Retinal pigment epithelial cell (primary cell): ENCODE data around the gene OASL.
"Not testable (repeated sequence)": the region's sequence is repeated elsewhere in the genome, so short reads cannot be mapped to it uniquely, and the experiment has no call there.

Source experiments
- DNase-seq: peaks from one replicate; pipeline ENCODE4 v3.0.0-alpha.2; 2010; ENCODE audit warnings: low read depth
- H3K4me3 ChIP-seq: 2 replicates; pipeline ENCODE4 v1.5.1; 2011; ENCODE audit warnings: mild to moderate bottlenecking, low read length, control low read depth, moderate library complexity
- CTCF ChIP-seq: conservative IDR thresholded peaks from 2 replicates; pipeline ENCODE4 v1.5.1; 2011; ENCODE audit warnings: low read depth, low read length, control low read depth, inconsistent platforms

Gene OASL

GRCh38 chr12:121084229-121084628 is 45.2 kb upstream of the OASL start:
- no peak for DNase-seq
- TF ChIP-seq CTCF: no peak
- H3K4me3 ChIP-seq: no peak overlapping the region

- no peak for DNase-seq
- TF ChIP-seq CTCF: no peak
- H3K4me3 ChIP-seq: no peak overlapping the region
These were observed 41.9 kb upstream of the OASL start for GRCh38 chr12:121080909-121081308.

- no peak for TF ChIP-seq CTCF
- DNase-seq: no peak
- no peak overlapping the region for H3K4me3 ChIP-seq
These were observed 40.8 kb upstream of the OASL start for GRCh38 chr12:121079736-121080272.

- not testable (repeated sequence) for H3K4me3 ChIP-seq, DNase-seq
These were observed 38.4 kb upstream of the OASL start for GRCh38 chr12:121077440-121077839.

GRCh38 chr12:121075911-121076310 is 36.9 kb upstream of the OASL start:
- H3K4me3 ChIP-seq, DNase-seq: not testable (repeated sequence)

- DNase-seq: no peak
- TF ChIP-seq CTCF: no peak
- H3K4me3 ChIP-seq: no peak overlapping the region
These were observed 33.1 kb upstream of the OASL start for GRCh38 chr12:121072147-121072546.

- DNase-seq: no peak
- no peak for TF ChIP-seq CTCF
- H3K4me3 ChIP-seq: no peak overlapping the region
These were observed 30.2 kb upstream of the OASL start for GRCh38 chr12:121069206-121069605.

- TF ChIP-seq CTCF: no peak
- H3K4me3 ChIP-seq: no peak overlapping the region
- no peak for DNase-seq
These were observed 26.3 kb upstream of the OASL start for GRCh38 chr12:121065345-121065744.

- DNase-seq, H3K4me3 ChIP-seq: not testable (repeated sequence)
These were observed 25.5 kb upstream of the OASL start for GRCh38 chr12:121064586-121064985.
